Stimulated activated CD4-positive, alpha-beta T cell treated with anti-CD3 and anti-CD28 coated beads, Interleukin-1b, Interleukin-23, amount 100 ng/mL, for 24 hours (primary cell): ENCODE measurements around the gene PDE7B.

Experiments
- DNase-seq, 4 experiments: peaks; one replicate each; pipeline ENCODE4 v3.0.0-alpha.2; 2020; ENCODE audit warnings: low read depth in 4 of 4, low spot score in 1 of 4

PDE7B gene

DNA sequence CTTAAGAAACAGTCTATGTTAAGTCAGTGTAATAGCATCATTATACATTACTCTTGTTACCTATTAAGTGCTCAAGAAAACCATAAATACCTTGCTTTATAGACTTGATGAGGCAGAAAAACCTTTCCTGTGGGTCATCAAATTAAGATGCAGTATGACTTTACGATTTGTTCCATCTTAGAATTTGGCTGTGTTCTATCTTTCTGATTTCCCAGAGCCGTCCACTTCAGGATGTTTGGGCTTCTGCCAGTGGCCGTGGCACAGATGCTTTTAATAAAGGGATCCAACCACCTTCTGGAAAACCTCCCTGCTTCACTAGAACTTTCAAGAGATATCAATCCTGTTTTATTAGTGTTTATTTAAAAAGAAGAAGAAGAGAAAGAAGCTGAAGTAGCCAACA is 71.2 kb downstream of the PDE7B start:
- no peak for DNase-seq

DNA sequence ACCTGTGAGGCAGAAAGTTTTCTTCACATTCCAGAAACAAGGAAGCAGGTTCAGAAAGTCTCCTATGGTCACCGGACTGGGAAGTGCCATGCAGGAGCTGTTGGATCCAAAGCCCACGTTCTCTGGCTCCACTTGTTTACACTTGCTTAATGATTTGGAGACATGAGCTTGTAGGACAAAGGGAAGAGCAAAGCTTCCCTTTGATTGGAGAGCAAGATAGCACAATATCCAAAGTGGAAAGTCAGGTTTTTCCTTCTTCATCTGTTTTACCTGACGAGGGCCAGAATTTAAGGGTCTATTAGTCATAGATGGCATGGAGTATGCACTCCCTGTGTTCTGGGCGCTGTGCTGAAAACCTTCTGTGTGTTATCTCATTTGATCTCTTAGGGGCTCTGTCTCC is 81.2 kb downstream of the PDE7B start:
- no peak for DNase-seq

DNA sequence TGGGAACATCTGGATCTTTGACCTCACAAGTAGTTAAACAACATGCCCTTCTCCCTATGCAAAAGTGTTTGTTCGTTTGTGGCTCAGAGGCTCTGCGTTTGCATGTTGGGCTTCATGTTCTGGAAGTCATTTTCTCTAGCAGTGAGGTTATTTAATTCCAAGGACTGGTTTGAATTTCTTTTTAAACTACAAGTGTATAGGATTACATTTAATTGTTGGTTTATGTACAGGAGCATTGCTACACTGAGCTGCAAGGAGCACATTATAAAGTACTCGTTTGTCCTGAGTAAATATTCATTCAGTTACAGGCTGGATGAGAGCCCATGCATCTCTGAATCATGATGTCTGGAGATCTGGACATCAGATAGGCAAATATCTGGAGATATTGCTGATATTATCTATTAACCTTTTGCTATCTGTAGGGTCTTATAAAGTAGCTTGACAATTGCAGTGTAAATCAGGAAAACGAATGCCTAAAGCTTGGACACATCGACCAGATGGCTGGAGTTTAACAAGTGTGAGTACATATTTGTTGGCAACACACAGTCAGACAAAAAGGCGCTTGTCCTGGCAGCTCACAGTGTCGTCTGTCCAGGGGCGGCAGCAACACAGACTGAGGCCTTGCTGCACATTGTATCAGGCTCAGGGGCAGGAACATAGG is 84.6 kb downstream of the PDE7B start:
- DNase-seq = no peak

DNA sequence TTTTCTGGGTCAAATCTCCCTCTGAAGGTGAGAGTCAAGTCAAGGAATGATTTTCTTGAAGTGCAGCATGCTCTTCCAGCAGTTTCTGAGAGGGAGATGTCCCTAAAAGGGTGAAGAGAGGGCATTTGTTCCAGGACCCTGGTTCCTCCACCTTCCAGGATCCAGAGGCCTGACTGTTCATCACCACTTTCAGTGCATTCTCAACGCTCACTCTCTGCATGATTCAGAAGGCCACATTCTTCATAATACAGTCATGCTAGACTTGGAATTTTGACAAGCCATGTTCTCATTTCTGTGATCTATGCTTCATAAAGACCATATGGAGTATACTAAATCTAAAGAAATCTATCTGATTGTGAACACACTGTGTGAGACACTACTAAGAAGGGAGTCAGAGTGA is 85.1 kb downstream of the PDE7B start:
- no peak for DNase-seq

DNA sequence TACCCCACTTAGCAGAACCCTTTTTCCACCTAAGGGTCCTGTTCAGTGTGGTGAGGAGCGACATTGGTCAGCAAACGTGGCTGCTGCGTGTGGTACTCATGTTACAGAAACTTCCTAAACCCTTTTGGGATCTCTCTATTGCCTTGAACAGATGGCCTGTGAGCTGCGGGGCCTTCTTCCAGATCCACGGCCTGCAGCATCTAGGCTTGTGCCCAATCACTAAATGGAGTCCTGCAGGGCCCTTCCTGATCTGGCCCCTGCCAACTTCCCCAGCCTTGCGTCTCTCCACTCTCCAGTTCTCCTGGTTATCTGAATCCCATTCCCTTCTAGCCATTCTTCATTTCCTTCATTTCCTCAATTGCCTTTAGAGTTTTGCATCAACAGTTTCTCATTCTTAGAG is 85.6 kb downstream of the PDE7B start:
- no peak for DNase-seq

DNA sequence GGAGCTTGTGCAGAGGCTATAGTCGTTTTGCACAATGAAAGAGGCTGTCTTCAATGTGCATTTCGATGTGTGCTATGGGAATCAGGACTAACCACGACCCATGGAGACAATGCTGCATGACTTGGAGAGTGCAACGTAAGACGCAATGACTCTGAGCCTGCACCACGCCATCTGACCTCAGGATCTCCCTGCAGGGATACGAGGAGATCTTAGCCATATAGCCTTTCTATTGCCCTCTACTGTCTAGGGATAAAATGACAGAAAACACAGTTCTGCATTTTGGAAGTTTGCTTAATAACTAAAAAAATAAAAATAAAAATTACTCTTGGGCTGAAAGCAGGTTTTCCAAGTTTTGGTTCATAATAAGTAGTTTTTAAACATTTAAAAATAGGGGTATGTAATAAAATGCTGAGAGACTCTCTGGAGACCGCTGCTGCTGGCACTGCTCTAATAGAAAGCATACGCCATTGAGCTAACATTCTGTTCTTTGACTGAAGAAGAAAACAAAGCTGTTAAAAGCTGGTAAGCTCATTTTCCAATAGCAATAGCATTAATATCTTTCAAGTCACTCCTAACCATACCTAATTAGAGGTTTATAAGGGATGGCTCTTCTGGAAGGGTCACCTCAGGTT is 87.2 kb downstream of the PDE7B start:
- no peak for DNase-seq

DNA sequence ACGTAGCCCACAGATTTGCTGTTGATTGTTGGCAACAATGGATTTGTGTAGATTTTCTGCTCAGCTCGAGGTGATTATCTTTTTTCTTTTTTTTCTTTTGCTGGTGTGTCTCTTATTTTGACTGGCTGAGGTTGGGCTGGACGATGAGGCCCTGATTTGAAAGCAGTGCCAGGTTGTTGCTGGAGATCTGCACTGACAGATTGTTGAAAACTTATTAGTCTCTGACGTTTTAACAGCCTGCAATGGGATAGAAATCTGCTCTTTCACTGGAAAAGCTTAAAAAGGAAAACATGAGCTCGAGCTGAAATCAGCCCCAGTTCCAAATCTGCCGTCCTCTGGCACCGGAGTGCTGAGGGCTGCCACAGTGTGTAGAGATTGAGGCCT is 87.7 kb downstream of the PDE7B start:
- no peak for DNase-seq

DNA sequence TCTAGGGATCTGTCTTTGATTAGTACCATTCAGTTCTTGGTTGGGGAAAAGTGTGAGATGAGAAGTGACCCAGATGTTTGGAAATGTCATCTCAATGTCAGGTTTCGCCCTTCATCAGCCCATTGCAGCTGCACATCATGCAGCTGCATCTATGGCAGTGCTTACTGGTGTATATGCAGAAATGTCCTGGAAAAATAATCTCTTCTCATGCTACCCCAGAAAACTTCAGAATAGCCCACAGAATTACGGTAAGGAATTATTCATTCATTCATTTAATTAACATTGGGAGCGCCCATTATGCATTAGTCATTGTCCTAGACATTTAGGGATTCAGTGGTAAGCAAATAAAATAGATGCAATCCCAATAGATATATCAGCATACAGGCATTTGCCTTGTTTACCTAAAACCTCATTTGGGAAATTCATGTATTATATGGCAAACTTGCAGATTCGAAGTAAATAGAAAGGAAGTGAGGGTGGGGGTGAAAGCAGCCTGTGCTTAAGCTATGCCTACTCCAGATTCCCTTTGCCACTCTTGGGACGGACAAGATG is 89.2 kb downstream of the PDE7B start:
- DNase-seq = no peak

DNA sequence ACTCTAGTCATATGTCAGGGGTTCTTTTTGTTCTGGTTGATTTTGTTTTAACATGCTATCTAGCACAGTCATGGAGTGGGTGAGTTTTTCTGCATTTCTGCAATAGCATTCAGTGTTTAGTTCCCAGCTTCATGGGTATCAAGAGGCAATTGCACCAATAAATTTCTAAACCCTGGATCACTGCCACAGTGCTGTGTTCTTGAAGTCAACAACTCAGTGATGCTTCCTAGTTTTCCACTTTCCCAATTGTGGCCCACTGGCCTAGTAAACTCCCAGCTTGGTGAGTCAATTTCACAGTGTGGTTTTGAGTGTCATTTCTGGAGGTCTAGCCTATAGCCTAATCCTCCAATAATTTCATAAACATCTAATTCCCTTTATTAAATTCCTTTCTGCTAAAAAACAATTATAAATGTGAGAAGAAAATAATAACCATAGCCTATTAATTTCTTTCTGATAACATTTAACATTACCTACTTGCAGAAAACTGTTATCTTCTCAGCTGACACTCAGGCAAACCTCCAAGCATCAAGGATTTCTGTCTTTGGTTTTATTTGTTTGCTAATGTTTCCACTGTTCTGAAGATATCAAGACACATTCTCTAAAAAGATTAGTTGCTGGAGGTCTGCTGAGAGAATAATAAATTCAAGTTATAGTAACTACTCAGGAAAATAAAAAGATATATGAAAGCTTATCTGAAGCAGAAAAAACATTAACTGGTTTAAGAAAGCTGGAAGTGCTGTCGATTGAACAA is 89.9 kb downstream of the PDE7B start:
- no peak for DNase-seq

DNA sequence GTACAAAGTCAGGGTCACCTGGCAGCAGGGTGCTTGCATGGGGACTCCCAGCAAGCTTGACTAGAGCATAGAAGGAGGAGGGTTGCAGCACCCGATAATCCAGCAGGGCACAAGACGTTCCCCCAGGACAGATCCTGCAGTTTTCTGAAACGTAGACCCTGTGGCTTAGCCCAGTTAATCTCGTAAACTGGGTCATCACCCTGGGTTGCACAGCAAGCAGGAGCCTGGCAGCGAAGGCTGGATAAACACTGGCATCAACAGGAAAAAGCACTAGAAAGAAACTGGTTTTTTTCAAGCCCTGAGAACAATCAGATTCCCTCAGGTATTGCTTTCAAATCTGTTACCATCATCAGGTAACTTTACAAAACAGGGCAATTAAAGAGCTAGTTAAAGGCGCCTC is 92.6 kb downstream of the PDE7B start:
- no peak for DNase-seq

DNA sequence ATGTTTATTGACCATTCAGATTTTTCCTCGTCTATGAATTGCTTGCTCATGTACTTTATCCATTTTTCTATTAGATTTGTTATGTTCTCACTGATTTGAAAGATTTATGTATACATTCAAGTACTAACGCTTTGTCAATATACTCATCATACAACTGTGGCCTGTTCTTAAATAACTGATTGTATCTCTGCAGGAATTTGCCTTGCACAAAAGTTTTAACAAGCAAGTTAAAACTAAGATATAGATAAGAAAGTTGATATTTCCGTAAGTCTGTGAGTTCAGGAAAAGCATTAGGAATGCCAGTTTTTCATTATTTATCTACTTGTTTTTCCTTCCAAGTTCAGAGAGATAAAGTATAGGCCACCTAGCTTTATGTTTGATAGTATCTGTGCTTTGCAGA is 95.2 kb downstream of the PDE7B start:
- no peak for DNase-seq

DNA sequence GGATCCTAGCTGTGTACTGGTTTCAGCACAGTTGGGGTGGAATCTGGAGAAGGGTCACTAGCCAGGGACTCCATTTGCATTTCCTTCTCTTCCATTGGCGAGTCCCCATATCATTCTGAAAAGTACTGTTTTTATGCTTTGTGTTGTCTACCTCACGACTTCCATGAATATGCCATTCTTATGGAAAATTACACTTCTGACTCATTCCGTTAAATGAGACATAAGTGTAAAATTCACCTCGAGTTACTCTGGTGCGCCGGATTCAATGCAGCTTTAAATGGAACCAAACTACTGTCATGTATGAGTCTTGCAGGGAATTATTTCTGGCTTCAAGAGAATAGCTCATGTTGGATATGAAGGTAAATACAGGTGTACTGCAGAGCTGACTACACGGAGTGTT is 99.2 kb downstream of the PDE7B start:
- no peak for DNase-seq

DNA sequence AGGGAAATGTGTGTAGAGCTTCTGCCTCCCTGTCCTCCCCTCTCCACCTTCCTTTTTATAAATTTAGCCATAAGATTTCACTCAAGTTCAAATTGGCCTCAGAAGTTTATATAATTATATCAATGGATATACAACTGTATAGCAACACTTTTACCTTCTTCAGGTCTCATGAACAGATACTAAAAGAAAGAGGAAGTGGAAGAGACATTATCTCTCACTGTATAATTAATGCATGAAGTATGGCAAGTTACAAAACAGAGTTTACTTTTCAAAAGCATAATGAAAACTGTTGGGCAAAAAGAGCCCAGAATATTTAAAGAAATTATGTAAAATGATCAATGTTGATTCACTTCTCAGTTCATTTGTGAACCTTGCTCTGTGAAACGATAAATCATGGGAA is 99.7 kb downstream of the PDE7B start:
- no peak for DNase-seq

DNA sequence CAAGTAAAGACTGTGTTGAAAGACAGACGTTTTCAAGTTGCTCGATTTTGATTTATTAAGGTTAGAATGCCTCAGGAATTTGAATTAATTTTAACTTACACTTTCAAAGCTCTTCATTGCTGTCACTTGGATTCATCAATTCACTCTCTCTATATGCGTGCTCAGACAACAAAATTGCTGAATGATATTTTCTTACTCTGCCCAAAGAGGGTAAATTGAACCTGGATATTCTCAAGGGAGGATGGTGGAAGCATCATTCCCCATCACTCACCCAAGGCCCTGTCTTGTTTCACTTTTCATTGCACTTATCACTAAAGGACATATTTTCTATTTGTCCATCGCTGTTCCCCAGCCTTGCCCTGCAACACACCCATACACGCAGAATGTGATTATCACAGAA is 102.3 kb downstream of the PDE7B start:
- no peak for DNase-seq

DNA sequence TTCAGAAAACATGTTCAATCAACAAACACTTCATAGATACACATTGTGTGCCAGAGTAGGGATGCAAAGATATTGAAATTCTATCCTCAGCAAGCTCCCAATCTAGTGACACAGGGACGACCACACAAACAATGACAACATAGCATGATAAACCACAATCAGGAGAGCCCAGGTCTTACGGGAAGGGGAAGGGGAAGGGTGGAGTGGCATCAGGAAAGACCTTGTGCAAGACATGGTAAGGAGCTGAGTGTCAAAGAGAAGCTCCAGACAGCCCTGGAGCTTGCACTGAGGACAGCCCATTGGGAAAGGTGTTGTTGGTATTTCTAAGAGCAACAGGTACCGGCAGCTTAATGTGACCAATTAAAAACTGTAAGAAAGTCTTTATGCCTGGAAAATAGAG is 103.6 kb downstream of the PDE7B start:
- no peak for DNase-seq

DNA sequence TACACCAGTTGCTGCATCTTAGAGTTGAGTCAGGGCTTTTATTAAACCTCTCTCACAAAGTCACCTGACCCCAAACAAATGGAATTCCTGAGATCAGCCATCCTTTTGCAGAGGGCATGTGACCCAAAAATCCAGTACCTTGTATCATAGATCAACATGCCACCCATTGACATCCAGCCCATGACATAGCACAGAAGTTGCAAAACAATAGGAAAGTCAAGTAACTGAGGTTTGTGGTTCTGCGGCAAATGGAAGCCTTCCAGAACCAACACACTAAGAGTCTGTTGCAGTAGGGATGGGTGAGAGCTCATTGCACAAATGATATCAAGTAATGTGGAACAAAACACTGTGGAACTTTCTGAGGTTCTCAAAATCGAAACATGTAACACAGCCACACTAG is 111.2 kb downstream of the PDE7B start:
- no peak for DNase-seq

DNA sequence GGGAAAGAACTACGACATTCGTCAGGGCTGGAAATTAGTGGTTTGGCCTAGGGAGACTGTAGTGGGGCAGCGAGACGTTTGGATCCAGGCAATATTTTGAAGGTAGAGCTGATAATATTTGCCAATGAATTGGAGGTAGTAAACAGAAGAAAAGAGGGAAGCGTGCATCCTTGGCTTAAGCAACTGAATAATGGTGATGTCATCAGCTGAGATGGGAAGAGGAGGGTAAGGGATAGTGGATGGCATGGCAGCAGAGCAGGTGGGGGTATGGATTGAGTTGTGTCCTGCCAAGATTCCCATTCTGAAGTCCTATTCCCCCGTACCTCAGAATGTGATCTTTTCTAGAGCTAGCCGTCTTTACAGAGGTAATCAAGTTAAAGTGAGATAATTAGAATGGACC is 119.2 kb downstream of the PDE7B start:
- DNase-seq = no peak

DNA sequence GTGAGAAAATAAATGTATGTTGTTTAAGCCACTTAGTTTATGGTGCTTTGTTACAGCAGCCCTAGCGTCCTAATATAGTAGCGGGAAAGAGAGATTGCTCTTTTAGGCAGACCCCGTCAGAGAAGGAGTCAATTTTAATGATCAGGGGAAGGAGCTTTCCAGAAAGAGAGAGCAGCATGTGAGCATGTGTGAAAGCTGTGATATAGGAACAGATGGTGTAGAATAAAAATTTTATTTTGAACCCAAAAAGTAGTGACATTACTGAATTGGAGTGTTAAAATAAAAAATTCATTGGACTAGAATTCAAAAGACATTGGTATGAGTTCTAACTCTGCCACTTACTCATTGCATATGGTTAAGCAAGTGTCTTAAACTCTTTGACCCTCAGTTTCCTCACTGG is 119.8 kb downstream of the PDE7B start:
- no peak for DNase-seq

DNA sequence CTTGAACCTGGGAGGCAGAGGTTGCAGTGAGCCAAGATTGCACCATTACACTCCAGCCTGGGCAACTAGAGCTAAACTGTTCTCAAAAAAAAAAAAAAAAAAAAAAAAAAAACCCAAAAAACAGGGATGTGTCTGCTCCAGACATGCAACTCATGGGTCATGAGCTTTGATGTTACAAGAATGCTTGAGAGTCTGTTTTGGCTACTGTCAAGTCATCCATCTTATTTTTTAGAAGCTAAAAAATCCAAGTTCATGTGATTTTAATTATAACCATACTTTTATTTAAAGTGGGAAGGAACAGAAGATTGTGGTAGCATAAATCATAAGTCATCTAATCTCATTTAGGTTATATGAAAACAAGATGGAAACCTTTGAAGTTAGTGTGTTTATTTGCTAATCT is 120.6 kb downstream of the PDE7B start:
- no peak for DNase-seq

DNA sequence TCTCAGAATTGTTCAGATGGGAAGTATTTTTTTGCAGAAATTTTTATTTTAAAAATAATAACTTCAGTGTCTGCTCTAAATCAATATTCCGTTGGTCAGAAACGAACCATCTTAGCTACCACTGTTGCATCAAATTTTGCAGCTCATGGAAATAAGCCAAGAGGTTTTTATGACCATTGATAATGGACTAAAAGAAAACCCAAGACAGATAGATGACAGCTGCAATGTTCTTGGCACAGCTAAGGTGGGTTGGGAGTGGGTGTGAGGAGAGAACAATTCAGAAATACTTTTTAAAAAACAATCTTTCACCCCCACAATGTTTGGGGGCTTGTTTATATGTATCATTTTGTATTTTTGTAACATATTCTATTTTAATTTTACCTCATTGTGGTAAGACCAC is 121.1 kb downstream of the PDE7B start:
- DNase-seq = no peak

DNA sequence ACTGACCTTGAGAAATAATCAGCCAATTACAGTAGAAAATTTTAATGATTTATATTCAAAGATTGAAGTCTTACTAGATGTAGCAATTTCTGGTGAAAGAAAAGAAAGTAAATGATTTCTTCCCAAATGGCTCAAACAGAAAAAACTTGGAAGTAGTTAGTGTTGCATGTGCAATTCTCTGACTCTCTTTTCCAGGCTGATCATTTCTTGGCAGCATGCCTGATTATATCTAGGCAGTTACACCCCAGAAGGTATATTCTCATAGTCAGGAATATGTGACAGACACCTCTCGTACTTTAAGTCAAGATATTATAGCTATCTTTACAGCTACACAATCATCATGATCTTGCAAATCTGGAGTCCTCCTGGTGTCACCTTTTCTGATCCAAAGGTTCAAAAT is 122.9 kb downstream of the PDE7B start:
- no peak for DNase-seq

DNA sequence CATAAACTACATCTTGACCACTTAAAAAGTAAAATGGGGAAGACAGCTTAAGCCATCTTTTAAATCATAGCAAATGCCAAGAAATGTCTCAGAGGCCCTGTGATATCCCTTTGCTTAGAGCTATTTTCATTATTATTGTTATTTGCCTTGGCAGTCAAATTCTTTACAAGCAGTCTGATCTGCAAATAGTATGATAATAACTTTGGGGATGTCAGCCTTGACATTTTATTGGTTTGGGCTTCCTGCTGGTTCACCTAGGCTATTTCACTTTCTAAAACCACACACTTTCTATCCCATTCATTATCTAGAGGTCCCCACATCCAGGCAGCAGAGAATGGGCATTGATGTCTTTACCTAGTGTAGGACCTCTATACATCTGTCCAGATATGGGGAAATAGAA is 125.1 kb downstream of the PDE7B start:
- no peak for DNase-seq
